Hematopoietic multipotent progenitor cell treated with erythropoietin and hydrocortisone succinate and interleukin-3 and kit ligand, for 15 days (in vitro differentiated cells): ENCODE measurements around the gene FCHO1.
"Not testable (repeated sequence)": the region's sequence is repeated elsewhere in the genome, so short reads cannot be mapped to it uniquely, and the experiment has no call there.

Experiments
- DNase-seq: peaks from one replicate; pipeline ENCODE4 v3.0.0-alpha.2; 2015; ENCODE audit warnings: low spot score

Gene FCHO1

GRCh38 chr19:17765069-17765618 lies 13.9 kb downstream of the FCHO1 start:
- DNase-seq = no peak

DNA sequence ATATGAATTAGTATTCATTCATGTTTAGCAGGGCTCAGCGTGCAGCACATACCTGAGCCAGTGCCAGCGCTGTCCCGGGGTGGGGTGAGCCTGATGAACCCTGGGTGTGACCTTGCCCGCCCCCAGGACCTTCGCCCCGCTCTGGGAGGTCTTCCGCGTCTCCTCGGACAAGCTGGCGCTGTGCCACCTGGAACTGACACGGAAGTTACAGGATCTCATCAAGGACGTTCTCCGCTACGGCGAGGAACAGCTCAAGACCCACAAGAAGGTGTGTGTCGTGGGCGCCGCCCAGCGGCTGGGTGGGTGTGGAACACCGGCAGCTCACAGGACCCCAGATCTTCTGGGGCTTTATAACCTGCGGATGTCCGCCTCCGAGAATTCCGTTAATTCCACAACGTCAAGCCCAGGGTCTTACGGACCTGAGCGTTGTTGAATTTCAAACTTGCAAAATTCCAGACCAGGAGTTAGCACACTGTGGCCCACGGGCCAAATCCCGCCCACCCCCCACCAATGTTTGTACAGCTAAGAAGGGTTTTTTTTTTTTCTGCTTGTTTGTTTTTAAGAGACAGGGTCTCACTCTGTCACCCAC lies 15.4 kb downstream of the FCHO1 start:
- peak; percentile 63 for DNase-seq

GRCh38 chr19:17767559-17767958 lies 16.3 kb downstream of the FCHO1 start:
- DNase-seq = peak; percentile 72

DNA sequence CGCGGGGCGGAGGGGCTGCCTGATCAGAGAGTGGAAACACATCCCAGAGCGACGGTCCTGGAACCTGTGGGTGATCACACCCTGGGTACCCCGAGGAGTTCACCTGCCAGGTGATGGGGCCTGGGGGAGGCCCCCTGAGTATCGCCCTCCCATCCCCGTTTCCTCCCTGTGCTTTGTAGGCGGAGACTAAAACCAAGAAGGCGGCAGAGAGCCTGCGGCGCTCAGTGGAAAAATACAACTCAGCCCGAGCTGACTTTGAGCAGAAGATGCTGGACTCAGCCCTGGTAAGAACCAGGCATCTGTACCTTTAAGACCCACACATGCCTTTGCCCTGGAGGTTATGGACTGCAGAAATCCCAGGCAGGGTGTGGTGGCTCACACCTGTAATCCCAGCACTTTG lies 19.3 kb downstream of the FCHO1 start:
- no peak for DNase-seq

- no peak for DNase-seq
These were observed 20.9 kb downstream of the FCHO1 start for GRCh38 chr19:17772172-17772571.

DNA sequence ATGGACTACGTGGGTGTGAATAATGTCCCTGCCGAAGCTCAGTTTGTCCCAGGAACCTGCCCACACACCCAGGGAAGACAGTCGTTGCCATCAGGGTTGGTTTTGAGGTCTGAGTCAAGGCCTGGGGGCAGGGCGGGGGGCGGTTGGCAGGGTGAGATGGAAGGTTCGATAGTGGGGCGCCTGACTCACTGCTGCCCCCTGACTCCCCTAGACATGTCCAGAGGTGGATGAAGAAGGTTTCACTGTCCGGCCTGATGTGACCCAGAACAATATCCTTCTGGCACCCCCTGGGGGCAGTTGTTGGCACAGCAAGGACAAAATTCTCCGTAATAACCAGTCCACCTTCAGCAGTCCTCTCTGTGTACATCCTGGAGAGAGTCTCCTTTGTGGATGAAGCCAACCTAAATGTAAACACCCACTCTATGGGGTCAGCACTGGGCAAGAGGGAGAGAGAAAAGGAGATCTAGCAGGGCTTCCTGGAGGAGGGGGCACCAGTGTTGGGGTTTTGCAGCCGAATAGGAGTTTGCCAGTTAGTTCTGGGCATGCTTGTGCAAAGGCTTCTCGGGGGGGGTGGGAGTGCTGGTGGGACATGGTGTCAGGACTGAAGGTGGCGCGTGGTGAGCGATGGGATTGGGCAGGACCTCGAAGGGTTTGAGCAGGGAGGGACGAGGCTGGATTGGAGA lies 24.1 kb downstream of the FCHO1 start:
- DNase-seq = peak; percentile 55

GRCh38 chr19:17775991-17776803 lies 24.9 kb downstream of the FCHO1 start:
- DNase-seq = no peak

- DNase-seq = not testable (repeated sequence)
These were observed 26.6 kb downstream of the FCHO1 start for GRCh38 chr19:17777840-17778239.

DNA sequence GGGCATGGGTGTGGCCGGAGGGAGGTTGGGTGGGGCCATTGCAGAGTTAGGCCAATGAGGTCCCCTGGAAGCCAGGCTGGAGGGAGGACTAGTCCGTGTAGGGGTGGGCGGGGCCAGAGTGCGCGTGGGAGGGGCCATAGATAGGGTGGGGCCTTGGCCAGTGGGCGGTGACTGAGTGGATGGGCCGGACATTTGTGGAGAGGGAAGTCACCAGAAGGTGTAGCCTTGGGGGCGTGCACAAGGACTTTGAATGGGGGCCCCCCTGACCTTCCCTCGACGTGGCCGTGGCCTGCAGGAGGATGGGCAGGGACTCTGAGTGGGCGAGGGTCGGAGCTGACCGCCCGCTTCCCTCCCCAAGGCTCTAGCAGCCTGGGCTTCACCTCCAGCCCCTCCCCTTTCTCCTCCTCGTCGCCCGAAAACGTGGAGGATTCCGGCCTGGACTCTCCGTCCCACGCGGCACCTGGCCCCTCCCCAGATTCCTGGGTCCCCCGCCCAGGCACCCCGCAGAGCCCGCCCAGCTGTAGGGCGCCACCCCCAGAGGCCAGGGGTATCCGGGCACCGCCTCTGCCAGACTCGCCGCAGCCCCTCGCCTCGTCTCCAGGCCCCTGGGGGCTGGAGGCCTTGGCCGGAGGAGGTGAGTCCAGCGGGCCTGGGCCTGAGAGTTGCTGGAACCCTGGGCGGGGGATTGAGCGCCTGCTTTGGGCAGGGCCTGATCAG lies 27.1 kb downstream of the FCHO1 start:
- DNase-seq = peak; percentile 54

- DNase-seq = no peak
These were observed 28.0 kb downstream of the FCHO1 start for GRCh38 chr19:17778968-17779929.

DNA sequence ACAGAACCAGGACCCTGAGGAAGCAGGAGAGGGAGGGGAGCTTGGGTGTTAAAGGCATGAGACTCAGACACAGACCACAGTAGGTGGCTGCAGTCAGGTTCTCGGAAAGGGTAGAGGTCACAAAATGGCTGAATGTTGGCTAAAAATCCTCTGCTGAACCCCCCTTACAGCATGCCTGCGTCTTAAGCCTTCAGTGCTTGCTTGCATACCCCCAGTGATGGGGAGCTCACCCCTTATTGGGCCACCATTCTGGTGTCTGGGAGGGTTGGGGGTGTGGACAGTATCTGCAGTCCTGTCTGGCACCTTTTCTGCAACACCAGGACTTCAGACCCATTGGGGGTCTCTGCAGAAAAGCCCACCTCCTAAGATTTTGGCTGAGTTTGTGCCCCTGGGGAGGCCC lies 29.5 kb downstream of the FCHO1 start:
- DNase-seq = no peak

DNA sequence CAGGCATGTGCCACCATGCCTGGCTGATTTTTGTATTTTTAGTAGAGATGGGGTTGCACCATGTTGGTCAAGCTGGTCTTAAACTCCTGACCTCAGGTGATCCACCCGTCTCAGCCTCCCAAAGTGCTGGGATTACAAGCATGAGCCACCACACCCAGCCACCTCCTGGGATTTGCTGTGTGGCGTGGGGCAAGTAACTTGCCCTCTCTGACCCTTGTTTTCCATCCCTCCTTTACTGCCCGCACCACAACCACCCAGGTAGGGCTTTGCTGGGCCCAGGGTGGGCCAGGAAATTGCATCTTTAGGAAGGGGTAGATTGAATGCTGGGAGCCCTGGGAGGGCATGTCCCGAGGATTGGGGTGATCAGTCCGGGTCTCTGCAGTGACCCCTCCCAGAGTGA lies 32.4 kb downstream of the FCHO1 start:
- not testable (repeated sequence) for DNase-seq

- DNase-seq = peak; percentile 67
These were observed 33.1 kb downstream of the FCHO1 start for GRCh38 chr19:17784201-17785008.

GRCh38 chr19:17787274-17787913 lies 36.1 kb downstream of the FCHO1 start:
- DNase-seq = no peak

GRCh38 chr19:17788632-17789031 lies 37.4 kb downstream of the FCHO1 start:
- DNase-seq = no peak

DNA sequence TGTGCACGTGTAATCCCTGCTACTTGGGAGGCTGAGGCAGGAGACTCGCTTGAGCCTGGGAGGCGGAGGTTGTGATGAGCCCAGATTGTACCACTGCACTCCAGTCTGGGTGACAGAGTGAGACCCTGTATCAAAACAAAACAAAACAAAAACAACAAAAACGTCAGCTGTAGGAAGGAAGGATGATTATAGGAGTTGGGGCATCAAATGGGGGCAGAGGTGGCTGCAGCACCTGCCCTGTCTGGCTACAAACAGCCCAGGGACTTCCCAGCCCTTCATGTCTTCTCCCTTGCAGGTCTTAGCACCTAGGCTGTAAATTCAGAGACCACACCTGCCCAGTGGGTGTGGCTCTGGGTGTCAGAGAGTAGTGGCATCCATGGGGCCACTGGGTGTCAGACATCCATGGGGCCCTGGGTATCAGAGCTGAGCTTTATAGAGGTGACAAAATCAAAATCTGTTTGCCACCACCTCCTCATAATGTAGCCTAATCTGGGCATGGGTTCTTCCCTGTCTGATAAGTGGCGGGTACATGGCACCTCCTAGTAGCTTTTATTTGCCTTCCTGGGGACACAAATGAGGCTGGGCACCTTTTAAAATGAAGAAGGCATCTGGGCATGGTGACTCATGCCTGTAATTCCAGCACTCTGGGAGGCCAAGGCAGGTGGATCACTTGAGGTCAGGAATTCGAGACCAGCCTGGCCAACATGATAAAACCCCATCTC lies 38.9 kb downstream of the FCHO1 start:
- no peak for DNase-seq

DNA sequence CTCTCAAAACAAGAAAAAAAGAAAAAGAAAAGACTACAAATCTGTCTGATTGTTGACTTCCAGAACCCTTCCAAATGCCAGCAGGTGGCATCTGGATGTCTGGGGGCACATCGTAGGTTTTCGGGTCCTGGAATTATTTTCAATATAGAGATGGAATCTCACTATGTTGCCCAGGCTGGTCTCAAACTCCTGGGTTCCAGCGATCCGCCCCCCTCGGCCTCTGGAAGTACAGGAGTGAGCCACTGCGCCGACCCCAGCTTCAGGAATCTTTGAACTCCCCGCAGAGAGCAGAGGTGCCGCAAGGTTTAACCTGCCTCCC lies 43.1 kb downstream of the FCHO1 start:
- no peak for DNase-seq

DNA sequence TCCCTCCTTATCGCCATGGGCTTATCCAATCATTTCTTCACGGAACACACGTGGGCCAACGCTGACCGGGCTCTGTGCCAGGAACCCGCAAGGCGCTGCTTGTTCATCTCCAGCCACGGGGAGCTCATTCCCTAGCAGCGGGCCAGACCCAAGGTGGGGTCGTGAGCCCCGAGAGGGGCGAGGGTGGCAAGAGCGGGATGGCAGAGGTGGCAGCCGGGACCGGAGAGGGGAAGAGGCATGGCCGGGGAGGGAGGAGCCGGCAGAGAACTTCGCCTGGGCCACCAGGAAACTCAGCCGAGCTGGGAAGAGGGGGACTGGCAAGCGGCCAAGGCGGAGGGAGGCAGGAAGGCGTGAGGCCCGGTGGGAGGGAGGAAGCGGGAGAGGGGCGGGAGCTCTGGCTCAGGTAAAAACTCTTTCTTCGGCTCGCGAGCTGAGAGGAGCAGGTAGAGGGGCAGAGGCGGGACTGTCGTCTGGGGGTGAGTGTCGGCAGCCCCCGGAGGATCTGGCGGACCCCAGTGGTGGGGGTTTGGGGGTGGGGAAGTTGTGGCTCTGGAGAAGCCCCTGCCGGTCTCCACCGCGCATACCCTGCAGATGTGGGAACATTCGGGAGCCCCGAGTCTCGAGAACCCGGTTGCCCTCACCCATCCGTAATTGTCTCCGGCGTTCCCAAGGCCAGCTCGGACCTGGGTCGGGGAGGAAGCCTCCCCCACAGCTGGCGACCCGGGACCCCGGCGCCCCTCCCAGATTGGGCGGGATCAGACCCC lies 43.6 kb downstream of the FCHO1 start, which contains the start of gene B3GNT3:
TSS of gene B3GNT3 (plus strand) at position 408 of the 764 bp plus-strand sequence. CDS start 12,670 bp downstream, outside the sequence.
- peak; percentile 15 for DNase-seq
